A673 (cell line): ENCODE data around the gene GAMT. TPM values are rescaled to one million over a fixed set of nuclear protein-coding genes. Genes with fewer than 3 reads are reported as not detected.

Source experiments
- BruUV-seq: library from RNA; stranded (reverse); fragments of 400-500 nt; replicated peaks from 2 replicates; lab custom pipeline; 2021; lab: Mats Ljungman, UMichigan
- CTCF ChIA-PET: fragments of 300-600 bp; sonication (Branson Sonifier 250); formaldehyde crosslinking; loops from one replicate; lab custom pipeline; 2022; ENCODE audit warnings: antibody characterized with exemption; lab: Charles Lee
- POLR2A ChIA-PET: fragments of 300-600 bp; sonication (Branson Sonifier 250); formaldehyde crosslinking; loops from one replicate; lab custom pipeline; 2022; ENCODE audit warnings: antibody characterized with exemption; ENCODE audit not compliant: low non-redundant PET; lab: Charles Lee
- DNase-seq: peaks from one replicate; pipeline ENCODE4 v3.0.0-alpha.2; 2015; ENCODE audit warnings: low spot score
- H3K27ac ChIP-seq: fragments of 200-600 bp; sonication (generic); 2 replicates; pipeline ENCODE4 v1.5.1; 2016; ENCODE audit warnings: mixed run types, low read depth, mild to moderate bottlenecking, mixed read lengths, antibody characterized with exemption, low read length; ENCODE audit not compliant: poor library complexity, severe bottlenecking
- H3K27me3 ChIP-seq: fragments of 200-600 bp; sonication (generic); replicated peaks from 2 replicates; pipeline ENCODE4 v1.6.1; 2017; ENCODE audit warnings: mixed run types, low read depth, mild to moderate bottlenecking, mixed read lengths, antibody characterized with exemption, low read length; ENCODE audit not compliant: insufficient read depth, poor library complexity
- H3K36me3 ChIP-seq: fragments of 200-600 bp; sonication (generic); 2 replicates; pipeline ENCODE4 v1.6.1; 2016; ENCODE audit warnings: mixed run types, mild to moderate bottlenecking, mixed read lengths, antibody characterized with exemption, low read length; ENCODE audit not compliant: insufficient read depth, poor library complexity, severe bottlenecking
- H3K4me1 ChIP-seq: fragments of 200-600 bp; sonication (generic); 2 replicates; pipeline ENCODE4 v1.6.1; 2017; ENCODE audit warnings: mixed run types, mild to moderate bottlenecking, mixed read lengths, antibody characterized with exemption, low read length; ENCODE audit not compliant: insufficient read depth, poor library complexity, severe bottlenecking
- H3K4me3 ChIP-seq: fragments of 200-600 bp; sonication (generic); 2 replicates; pipeline ENCODE4 v1.5.1; 2016; ENCODE audit warnings: low read depth, mixed run types, mild to moderate bottlenecking, mixed read lengths, low read length; ENCODE audit not compliant: poor library complexity, severe bottlenecking
- H3K9me3 ChIP-seq: fragments of 200-600 bp; sonication (generic); 2 replicates; pipeline ENCODE4 v1.6.1; 2016; ENCODE audit warnings: mixed run types, low read depth, mild to moderate bottlenecking, mixed read lengths, antibody characterized with exemption, low read length; ENCODE audit not compliant: poor library complexity, severe bottlenecking
- EZH2 ChIP-seq: fragments of 200-600 bp; sonication (generic); IDR thresholded peaks from 2 replicates; pipeline ENCODE4 v1.6.1; 2017; ENCODE audit warnings: borderline replicate concordance, low read depth, mild to moderate bottlenecking, mixed read lengths, antibody characterized with exemption, low read length; ENCODE audit not compliant: poor library complexity, severe bottlenecking
- intact Hi-C: fragments of 100-400 bp; cut with micrococcal nuclease; formaldehyde crosslinking; loops from one replicate; pipeline ENCODE4 v1.10.0; 2022; ENCODE audit not compliant: unreplicated experiment
- total RNA-seq: library from RNA; stranded (reverse); gene quantifications from 2 replicates; pipeline ENCODE4 v1.2.3, GENCODE V29; 2021
- TF ChIP-seq, protein P1 (sequence below): fragments of 300-800, 200-600 bp; sonication (generic); conservative IDR thresholded peaks from 2 replicates; pipeline ENCODE4 v1.5.1; 2017; ENCODE audit warnings: low read depth, mild to moderate bottlenecking, antibody characterized with exemption, low read length, moderate library complexity, mixed read lengths

GAMT gene
- total RNA-seq, 1 experiment from 2014 or later: 18.8 TPM

DNA sequence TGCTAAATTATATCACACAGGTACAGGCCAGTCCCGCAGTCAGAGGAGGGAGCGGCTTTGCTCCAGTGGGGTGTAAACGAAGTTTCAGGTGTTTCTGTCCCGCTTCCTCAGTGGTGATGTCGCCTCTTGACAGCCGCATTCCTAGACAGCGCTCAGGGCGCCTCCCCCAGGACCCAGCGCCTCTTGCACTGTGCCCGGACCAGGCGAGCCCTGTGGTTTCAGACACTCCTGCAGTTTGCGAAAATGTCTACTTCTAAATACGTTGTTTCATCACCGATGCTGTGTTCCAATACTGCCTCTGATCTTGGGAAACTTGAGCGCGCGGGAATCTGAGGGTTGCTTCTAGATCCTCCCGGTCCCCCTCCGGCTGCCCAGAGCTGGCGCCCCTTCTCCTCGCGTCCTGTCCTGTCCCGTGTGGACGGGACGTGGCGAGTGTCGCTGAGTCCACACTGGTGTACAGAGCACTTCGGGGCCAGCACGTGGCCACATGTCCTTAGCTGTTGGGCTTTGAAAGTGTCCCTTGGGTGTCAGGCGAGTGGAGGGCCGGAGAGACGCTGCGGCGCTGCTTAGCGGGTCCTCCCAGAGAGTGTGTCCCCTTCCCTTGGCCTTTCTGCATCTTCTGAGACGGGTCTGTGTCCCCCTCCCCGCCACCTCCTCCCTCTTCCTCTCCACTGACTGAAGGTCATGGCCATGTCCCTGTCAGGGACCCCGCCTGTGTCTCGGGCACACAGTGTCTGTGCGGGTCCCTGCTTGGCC lies 22.3 kb upstream of the GAMT start:
- H3K9me3 ChIP-seq: no peaks in the 10 kb centered on the region
- no peaks in the 10 kb centered on the region for H3K27me3 ChIP-seq
- H3K36me3 ChIP-seq: peaks cover 96% of the 10 kb centered on the region
- intact Hi-C loops: no loop called here
- H3K4me3 ChIP-seq: no peak overlapping the region
- H3K4me1 ChIP-seq: no peaks in the 10 kb centered on the region
- ChIA-PET POLR2A (no interaction called here), CTCF (no interaction called here)
- TF ChIP-seq, protein P1, sequence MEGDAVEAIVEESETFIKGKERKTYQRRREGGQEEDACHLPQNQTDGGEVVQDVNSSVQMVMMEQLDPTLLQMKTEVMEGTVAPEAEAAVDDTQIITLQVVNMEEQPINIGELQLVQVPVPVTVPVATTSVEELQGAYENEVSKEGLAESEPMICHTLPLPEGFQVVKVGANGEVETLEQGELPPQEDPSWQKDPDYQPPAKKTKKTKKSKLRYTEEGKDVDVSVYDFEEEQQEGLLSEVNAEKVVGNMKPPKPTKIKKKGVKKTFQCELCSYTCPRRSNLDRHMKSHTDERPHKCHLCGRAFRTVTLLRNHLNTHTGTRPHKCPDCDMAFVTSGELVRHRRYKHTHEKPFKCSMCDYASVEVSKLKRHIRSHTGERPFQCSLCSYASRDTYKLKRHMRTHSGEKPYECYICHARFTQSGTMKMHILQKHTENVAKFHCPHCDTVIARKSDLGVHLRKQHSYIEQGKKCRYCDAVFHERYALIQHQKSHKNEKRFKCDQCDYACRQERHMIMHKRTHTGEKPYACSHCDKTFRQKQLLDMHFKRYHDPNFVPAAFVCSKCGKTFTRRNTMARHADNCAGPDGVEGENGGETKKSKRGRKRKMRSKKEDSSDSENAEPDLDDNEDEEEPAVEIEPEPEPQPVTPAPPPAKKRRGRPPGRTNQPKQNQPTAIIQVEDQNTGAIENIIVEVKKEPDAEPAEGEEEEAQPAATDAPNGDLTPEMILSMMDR: no peak
- BruUV-seq: no TSS peak
- H3K27ac ChIP-seq: no peak overlapping the region
- no peak for DNase-seq

DNA sequence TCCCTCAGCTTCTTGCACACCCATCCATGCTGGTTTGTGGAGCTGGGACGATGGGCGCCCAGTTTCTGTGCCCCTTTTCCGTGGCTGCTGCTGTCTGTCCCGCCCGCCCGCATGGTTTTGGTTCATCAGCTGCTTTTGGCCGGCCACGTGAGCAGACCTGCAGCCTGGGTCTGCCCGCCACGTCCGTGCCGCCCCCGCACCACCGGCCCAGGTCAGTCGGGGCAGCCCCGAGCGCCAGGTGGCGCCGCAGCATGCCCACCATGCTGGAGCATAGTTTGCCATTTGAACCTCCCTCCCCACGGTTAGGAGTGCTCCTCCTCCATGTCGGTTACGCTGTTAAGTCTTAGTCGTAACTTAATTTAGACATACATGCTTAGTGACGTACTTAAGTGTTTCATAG lies 21.6 kb upstream of the GAMT start:
- POLR2A ChIA-PET: no interaction called here
- Histone ChIP-seq H3K36me3 (peaks cover 96% of the 10 kb centered on the region), H3K27ac (no peak overlapping the region), H3K27me3 (no peaks in the 10 kb centered on the region), H3K9me3 (no peaks in the 10 kb centered on the region), H3K4me3 (no peak overlapping the region), H3K4me1 (no peaks in the 10 kb centered on the region)
- TF ChIP-seq EZH2: no peak
- TF ChIP-seq, protein P1: no peak
- no peak for DNase-seq
- CTCF ChIA-PET: no interaction called here
- no TSS peak for BruUV-seq
- intact Hi-C loops: no loop called here

- CTCF ChIA-PET: no interaction called here
- DNase-seq: no peak
- TF ChIP-seq, protein P1: no peak
- TF ChIP-seq EZH2: no peak
Measured at GRCh38 chr19:1422360-1422759, 21.0 kb upstream of the GAMT start.

More at GRCh38 chr19:1422360-1422759, 21.0 kb upstream of the GAMT start:
- intact Hi-C loops: no loop called here
- Histone ChIP-seq H3K4me3 (no peak overlapping the region), H3K27me3 (no peaks in the 10 kb centered on the region), H3K4me1 (no peaks in the 10 kb centered on the region), H3K27ac (no peak overlapping the region), H3K36me3 (peaks cover 96% of the 10 kb centered on the region), H3K9me3 (no peaks in the 10 kb centered on the region)
- no TSS peak for BruUV-seq
- POLR2A ChIA-PET: no interaction called here
